Smooth muscle cell (in vitro differentiated cells): ENCODE measurements around the gene EDDM3A. TPM values are rescaled to one million over a fixed set of nuclear protein-coding genes. Genes with fewer than 3 reads are reported as not detected.

Experiments used
- DNase-seq: peaks from one replicate; lab custom pipeline; 2025; ENCODE audit not compliant: unreplicated experiment; lab: John Stamatoyannopoulos, UW
- H2AFZ ChIP-seq: fragments of 200-600 bp; sonication (generic); 2 replicates; pipeline ENCODE4 v1.6.0; 2016; ENCODE audit warnings: antibody characterized with exemption, low read depth, mild to moderate bottlenecking
- H3F3A ChIP-seq: fragments of 200-600 bp; sonication (generic); 2 replicates; pipeline ENCODE4 v1.6.0; 2017; ENCODE audit warnings: antibody characterized with exemption, low read depth
- H3K27ac ChIP-seq: fragments of 200-600 bp; sonication (generic); 2 replicates; pipeline ENCODE4 v1.5.1; 2016; ENCODE audit warnings: low read depth, mild to moderate bottlenecking
- H3K27me3 ChIP-seq: fragments of 200-600 bp; sonication (generic); 2 replicates; pipeline ENCODE4 v1.6.1; 2016; ENCODE audit warnings: low read depth, mild to moderate bottlenecking
- H3K36me3 ChIP-seq: fragments of 200-600 bp; sonication (generic); 2 replicates; pipeline ENCODE4 v1.5.1; 2016; ENCODE audit warnings: low read depth
- H3K4me1 ChIP-seq: fragments of 200-600 bp; sonication (generic); 2 replicates; pipeline ENCODE4 v1.5.1; 2016; ENCODE audit warnings: low read depth
- H3K4me2 ChIP-seq: fragments of 200-600 bp; sonication (generic); 2 replicates; pipeline ENCODE4 v1.6.0; 2016; ENCODE audit warnings: mild to moderate bottlenecking
- H3K4me3 ChIP-seq: fragments of 200-600 bp; sonication (generic); 2 replicates; pipeline ENCODE4 v1.5.1; 2016; ENCODE audit warnings: mild to moderate bottlenecking
- H3K79me2 ChIP-seq: fragments of 200-600 bp; sonication (generic); 2 replicates; pipeline ENCODE4 v1.6.0; 2016; ENCODE audit warnings: low read depth, mild to moderate bottlenecking
- H3K9ac ChIP-seq: fragments of 200-600 bp; sonication (generic); 2 replicates; pipeline ENCODE4 v1.6.0; 2016; ENCODE audit warnings: low read depth
- H3K9me3 ChIP-seq: fragments of 200-600 bp; sonication (generic); replicated peaks from 2 replicates; pipeline ENCODE4 v1.5.1; 2016; ENCODE audit warnings: low read depth
- H4K20me1 ChIP-seq: fragments of 200-600 bp; sonication (generic); 2 replicates; pipeline ENCODE4 v1.6.0; 2016; ENCODE audit warnings: low read depth
- CTCF ChIP-seq: fragments of 200-600 bp; sonication (generic); IDR thresholded peaks from 2 replicates; pipeline ENCODE4 v1.5.1; 2017; ENCODE audit warnings: borderline replicate concordance, mild to moderate bottlenecking, antibody characterized with exemption; ENCODE audit not compliant: insufficient read depth, poor library complexity, severe bottlenecking
- WGBS: methylation state at CpG from one replicate; pipeline ENCODE4 v1.1.7; 2016; ENCODE audit warnings: low lambda C conversion rate; 5-methylcytosine and 5-hydroxymethylcytosine counted together
- polyA plus RNA-seq: library from polyadenylated mRNA; unstranded; fragments of >200 nt; fragmentation: Nextera tagmentation; extraction: Ambion mirVana; gene quantifications from 2 replicates; pipeline ENCODE4 v1.2.1, GENCODE V29; 2016
- total RNA-seq: library from RNA; depleted of rRNA; stranded (reverse); fragments of >200 nt; gene quantifications from 2 replicates; pipeline ENCODE4 v1.2.3, GENCODE V29; 2014

EDDM3A gene
- total and polyA plus RNA-seq, 2 experiments from 2014 or later = not detected

GRCh38 chr14:20743556-20743955 is 2.1 kb upstream of the EDDM3A start:
- no peaks in the 10 kb centered on the region for H3K4me1 ChIP-seq
- no peak overlapping the region for H3K27ac ChIP-seq
- H2AFZ ChIP-seq = no peak overlapping the region
- no peak overlapping the region for H3K4me2 ChIP-seq
- no peaks in the 10 kb centered on the region for H3K36me3 ChIP-seq
- DNase-seq = no peak
- no peaks in the 10 kb centered on the region for H3K9me3 ChIP-seq
- no peaks in the 10 kb centered on the region for H4K20me1 ChIP-seq
- WGBS = 80% methylated on average over 2 of the region's 2 CpGs
- no peak overlapping the region for H3K4me3 ChIP-seq
- TF ChIP-seq CTCF = no peak
- H3K9ac ChIP-seq = no peak overlapping the region
- H3K79me2 ChIP-seq = no peaks in the 10 kb centered on the region
- no peaks in the 10 kb centered on the region for H3F3A ChIP-seq
- H3K27me3 ChIP-seq = no peaks in the 10 kb centered on the region

- H3K9me3 ChIP-seq = no peaks in the 10 kb centered on the region
- H4K20me1 ChIP-seq = no peaks in the 10 kb centered on the region
- no peak overlapping the region for H3K9ac ChIP-seq
- H3K27ac ChIP-seq = no peak overlapping the region
- no peak overlapping the region for H3K4me2 ChIP-seq
- H3K27me3 ChIP-seq = no peaks in the 10 kb centered on the region
- H3K36me3 ChIP-seq = no peaks in the 10 kb centered on the region
- no peak overlapping the region for H3K4me3 ChIP-seq
- 89% methylated on average over 3 of the region's 3 CpGs for WGBS
- H3F3A ChIP-seq = no peaks in the 10 kb centered on the region
- no peaks in the 10 kb centered on the region for H3K79me2 ChIP-seq
- no peak for DNase-seq
- H2AFZ ChIP-seq = no peak overlapping the region
- TF ChIP-seq CTCF = no peak
- H3K4me1 ChIP-seq = no peaks in the 10 kb centered on the region
Observed at GRCh38 chr14:20746566-20746965, 879 bp downstream of the EDDM3A start.

- Histone ChIP-seq H3K4me3 (no peak overlapping the region), H3K79me2 (no peaks in the 10 kb centered on the region), H3F3A (no peaks in the 10 kb centered on the region), H3K9me3 (no peaks in the 10 kb centered on the region), H3K27me3 (no peaks in the 10 kb centered on the region), H3K4me2 (no peak overlapping the region), H3K27ac (no peak overlapping the region), H4K20me1 (no peaks in the 10 kb centered on the region), H2AFZ (no peak overlapping the region), H3K4me1 (no peaks in the 10 kb centered on the region), H3K36me3 (no peaks in the 10 kb centered on the region), H3K9ac (no peak overlapping the region)
- TF ChIP-seq CTCF = no peak
- WGBS = 90% methylated on average over 2 of the region's 2 CpGs
- no peak for DNase-seq
Observed at GRCh38 chr14:20748439-20748838, 2.8 kb downstream of the EDDM3A start.

- DNase-seq = no peak
- Histone ChIP-seq H3K9ac (no peak overlapping the region), H3K36me3 (no peaks in the 10 kb centered on the region), H3K4me3 (no peak overlapping the region), H3K4me1 (no peaks in the 10 kb centered on the region), H3K79me2 (no peaks in the 10 kb centered on the region), H2AFZ (no peak overlapping the region), H4K20me1 (no peaks in the 10 kb centered on the region), H3K9me3 (no peaks in the 10 kb centered on the region), H3K27me3 (no peaks in the 10 kb centered on the region), H3F3A (no peaks in the 10 kb centered on the region), H3K27ac (no peak overlapping the region), H3K4me2 (no peak overlapping the region)
- WGBS = 54% methylated on average over 1 of the region's 1 CpG
- no peak for TF ChIP-seq CTCF
Observed at GRCh38 chr14:20750194-20750593, 4.5 kb downstream of the EDDM3A start.
